ENCODE results near the gene PTPRS.

DNA sequence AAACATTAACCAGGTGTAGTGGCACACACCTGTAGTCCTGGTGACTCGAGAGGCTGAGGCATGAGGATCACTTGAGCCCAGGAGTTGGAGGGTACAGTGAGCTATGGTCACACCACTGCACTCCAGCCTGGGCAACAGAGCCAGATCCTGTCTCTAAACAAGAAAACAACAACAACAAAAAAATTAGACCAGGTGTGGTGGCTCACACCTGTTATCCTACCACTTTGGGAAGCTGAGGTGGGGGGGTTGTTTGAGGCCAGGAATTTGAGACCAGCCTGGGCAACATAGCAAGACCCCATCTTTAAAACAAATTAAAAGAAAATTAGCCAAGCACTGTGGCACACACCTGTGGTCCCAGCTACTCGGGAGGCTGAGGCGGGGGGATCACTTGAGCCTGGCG, 20.8 kb upstream of the PTPRS start:
- TF ChIP-seq, protein P1, sequence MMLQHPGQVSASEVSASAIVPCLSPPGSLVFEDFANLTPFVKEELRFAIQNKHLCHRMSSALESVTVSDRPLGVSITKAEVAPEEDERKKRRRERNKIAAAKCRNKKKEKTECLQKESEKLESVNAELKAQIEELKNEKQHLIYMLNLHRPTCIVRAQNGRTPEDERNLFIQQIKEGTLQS (CRISPR knock-in tag; IDR thresholded peaks at IDR 0.05), result no peak
- no peak for TF ChIP-seq CBFB (CRISPR knock-in tag; IDR thresholded peaks at IDR 0.05)
- no peak for TF ChIP-seq EED (CRISPR knock-in tag; IDR thresholded peaks at IDR 0.05)

Measured in HepG2 (cell line).